Activated T-cell treated with anti-CD3 and anti-CD28 coated beads, Interleukin-2, amount 50 U/mL, for 72 hours (primary cell): ENCODE data around the gene VRTN. TPM values are rescaled to one million over a fixed set of nuclear protein-coding genes. Genes with fewer than 3 reads are reported as not detected.
"Not testable (repeated sequence)": the region's sequence is repeated elsewhere in the genome, so short reads cannot be mapped to it uniquely, and the experiment has no call there.

Source experiments
- ATAC-seq, 2 donors: fragments of 150-1000 bp; cut with Tn5 transposase; replicated peaks in 1 of 2; 2 replicates each; pipeline ENCODE4 v1.10.0; 2021; ENCODE audit warnings: moderate library complexity in 2 of 2, mild to moderate bottlenecking in 1 of 2
- DNase-seq, 2 donors: peaks; one replicate each; pipeline ENCODE4 v3.0.0; 2021 to 2022; ENCODE audit warnings: mixed read lengths in 1 of 2
- H3K27ac Mint-ChIP-seq: one replicate; pipeline ENCODE4 v1.8.0; 2022; ENCODE audit warnings: mild to moderate bottlenecking, moderate library complexity, mixed read lengths
- H3K27me3 Mint-ChIP-seq: one replicate; pipeline ENCODE4 v1.8.0; 2022; ENCODE audit warnings: low read depth, mixed read lengths
- H3K36me3 Mint-ChIP-seq, 2 donors: one replicate each; pipeline ENCODE4 v1.8.0; 2022; ENCODE audit warnings: mixed read lengths in 2 of 2, mild to moderate bottlenecking in 1 of 2; ENCODE audit not compliant: insufficient read depth in 2 of 2
- H3K4me1 Mint-ChIP-seq: one replicate; pipeline ENCODE4 v1.8.0; 2022; ENCODE audit warnings: low read depth, mixed read lengths
- H3K4me3 Mint-ChIP-seq, 2 donors: one replicate each; pipeline ENCODE4 v1.8.0; 2022; ENCODE audit warnings: mild to moderate bottlenecking in 2 of 2, mixed read lengths in 2 of 2, moderate library complexity in 2 of 2
- H3K9me3 Mint-ChIP-seq, 2 donors: one replicate each; pipeline ENCODE4 v1.8.0; 2022; ENCODE audit warnings: mixed read lengths in 2 of 2
- total RNA-seq, 2 donors: library from RNA; stranded (reverse); gene quantifications; one replicate each; pipeline ENCODE4 v1.2.3, GENCODE V29; 2022

The VRTN gene
- total RNA-seq, 2 donors from 2014 or later = not detected

DNA sequence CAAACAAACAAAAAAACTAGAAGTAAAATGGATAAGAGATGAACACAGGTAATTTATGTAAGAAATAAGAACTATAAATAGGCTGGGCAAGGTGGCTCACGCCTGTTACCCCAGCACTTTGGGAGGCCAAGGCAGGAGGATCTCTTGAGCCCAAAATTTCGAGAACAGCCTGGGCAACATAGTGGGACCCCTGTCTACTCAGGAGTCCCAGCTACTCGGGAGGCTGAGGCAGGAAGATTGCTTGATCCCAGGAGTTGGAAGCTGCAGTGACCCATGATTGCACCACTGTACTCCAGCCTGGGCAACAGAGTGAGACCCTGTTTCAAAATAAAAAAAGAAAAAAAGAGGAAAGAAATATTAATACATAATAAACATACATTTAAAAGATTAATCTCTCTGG is 22.8 kb upstream of the VRTN start:
- H3K27ac Mint-ChIP-seq = no peak overlapping the region
- H3K27me3 Mint-ChIP-seq = peaks cover 12% of the 10 kb centered on the region
- no peak overlapping the region for H3K4me3 Mint-ChIP-seq
- no peaks in the 10 kb centered on the region for H3K36me3 Mint-ChIP-seq
- DNase-seq (no peak), ATAC-seq (no peak)
- H3K4me1 Mint-ChIP-seq = no peaks in the 10 kb centered on the region
- H3K9me3 Mint-ChIP-seq = no peaks in the 10 kb centered on the region

DNA sequence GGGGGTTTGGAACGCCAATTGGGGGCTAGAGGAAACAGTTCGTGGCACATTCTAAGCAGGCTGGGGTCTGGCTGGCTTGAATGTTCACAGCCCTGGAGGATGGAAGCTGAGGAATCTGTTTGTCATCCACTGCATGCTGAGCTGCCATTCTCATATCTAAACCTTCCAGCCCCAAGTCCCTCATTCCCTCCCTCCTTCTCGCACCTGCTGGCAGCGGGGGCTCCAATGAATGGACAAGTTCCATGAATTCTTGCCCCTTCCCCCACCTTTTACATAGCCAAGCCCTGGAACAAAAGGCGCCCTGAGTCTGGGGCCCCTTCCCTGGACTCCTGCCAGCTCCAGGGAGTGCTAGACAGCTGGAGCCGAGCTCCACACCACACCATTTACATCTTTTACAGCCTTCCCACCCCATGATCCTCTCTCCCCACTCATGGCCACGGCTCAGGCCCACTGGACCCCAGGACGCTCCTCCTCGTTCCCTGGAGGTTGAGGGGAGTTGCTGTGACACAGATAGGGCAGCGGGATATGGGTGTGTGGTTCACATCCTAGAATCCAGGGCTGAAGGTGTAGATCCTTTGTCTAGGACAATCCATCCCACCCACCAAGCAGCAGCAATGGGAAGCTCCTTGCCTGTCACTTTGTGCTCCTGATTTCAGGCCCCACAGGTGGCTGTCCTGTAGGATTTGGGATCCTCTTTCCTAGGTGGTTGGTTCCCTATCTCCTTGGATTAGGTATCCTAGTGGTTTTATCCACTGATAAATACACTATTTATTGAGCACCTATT is 21.7 kb upstream of the VRTN start:
- Mint-ChIP-seq H3K27me3 (peaks cover 12% of the 10 kb centered on the region), H3K4me1 (no peaks in the 10 kb centered on the region), H3K4me3 (no peak overlapping the region), H3K27ac (no peak overlapping the region), H3K9me3 (no peaks in the 10 kb centered on the region), H3K36me3 (no peaks in the 10 kb centered on the region)
- no peak for DNase-seq
- ATAC-seq = no peak

DNA sequence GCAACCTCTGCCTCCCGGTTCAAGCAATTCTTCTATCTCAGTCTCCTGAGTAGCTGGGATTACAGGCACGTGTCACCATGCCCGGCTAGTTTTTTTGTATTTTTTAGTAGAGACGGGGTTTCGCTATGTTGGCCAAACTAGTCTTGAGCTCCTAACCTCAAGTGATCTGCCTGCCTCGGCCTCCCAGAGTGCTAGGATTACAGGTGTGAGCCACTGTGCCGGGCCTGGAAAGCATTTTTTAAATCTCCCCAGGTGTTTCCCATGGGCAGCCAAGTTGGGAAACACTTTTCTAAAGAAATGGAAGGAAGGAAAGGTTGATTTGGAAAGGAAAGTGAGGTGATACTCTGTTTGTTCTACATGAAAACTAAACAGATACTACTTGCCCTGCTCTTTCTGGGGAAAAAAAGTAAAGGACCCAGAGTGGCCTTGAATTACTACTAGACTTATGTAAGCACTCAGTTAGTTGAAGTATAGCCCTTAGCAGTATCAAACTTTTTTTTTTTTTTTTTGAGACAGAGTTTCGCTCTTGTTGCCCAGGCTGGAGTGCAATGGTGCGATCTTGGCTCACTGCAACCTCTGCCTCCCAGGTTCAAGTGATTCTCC is 18.2 kb upstream of the VRTN start:
- H3K4me3 Mint-ChIP-seq, DNase-seq, ATAC-seq, H3K4me1 Mint-ChIP-seq, H3K36me3 Mint-ChIP-seq, H3K9me3 Mint-ChIP-seq, H3K27ac Mint-ChIP-seq: not testable (repeated sequence)
- H3K27me3 Mint-ChIP-seq = peaks cover 17% of the 10 kb centered on the region

DNA sequence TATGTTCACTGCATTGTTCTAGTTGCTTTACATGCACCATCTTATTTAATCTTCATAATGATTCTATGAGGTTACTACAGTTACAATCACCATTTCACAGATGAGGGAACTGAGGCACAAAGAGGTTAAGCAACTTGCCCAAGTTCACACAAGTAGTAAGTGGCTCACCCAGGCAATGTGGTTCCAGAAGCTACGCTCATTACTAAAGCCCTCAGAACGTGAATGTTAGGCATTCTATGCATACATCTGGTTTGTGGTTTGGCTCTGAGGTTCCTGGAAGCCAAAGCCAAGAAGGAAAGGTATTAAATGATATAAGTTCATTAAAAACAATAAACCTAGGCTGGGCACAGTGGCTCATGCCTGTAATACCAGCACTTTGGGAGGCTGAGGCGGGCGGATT is 14.4 kb upstream of the VRTN start:
- no peak for ATAC-seq
- no peaks in the 10 kb centered on the region for H3K4me1 Mint-ChIP-seq
- no peak overlapping the region for H3K27ac Mint-ChIP-seq
- H3K27me3 Mint-ChIP-seq = peaks cover 6% of the 10 kb centered on the region
- DNase-seq = no peak
- no peak overlapping the region for H3K4me3 Mint-ChIP-seq
- no peaks in the 10 kb centered on the region for H3K9me3 Mint-ChIP-seq
- no peaks in the 10 kb centered on the region for H3K36me3 Mint-ChIP-seq

DNA sequence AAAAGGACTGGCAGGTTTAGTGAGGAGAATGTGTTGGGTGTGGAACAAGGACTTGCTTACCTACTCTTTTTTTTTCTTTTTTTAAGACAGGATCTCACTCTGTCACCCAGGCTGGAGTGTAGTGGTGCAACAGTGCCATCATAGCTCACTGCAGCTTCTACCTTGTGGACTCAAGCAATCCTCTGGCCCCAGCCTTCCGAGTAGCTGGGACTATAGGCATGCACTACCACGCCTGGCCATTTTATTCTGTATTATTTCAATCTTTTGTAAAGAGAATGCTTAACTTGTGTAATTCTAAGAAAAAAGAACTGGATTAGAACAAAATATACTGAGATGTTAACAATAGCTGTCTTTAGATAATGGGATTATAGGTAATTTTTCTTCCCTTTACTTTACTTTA is 1.9 kb upstream of the VRTN start:
- DNase-seq = no peak
- H3K36me3 Mint-ChIP-seq = no peaks in the 10 kb centered on the region

DNA sequence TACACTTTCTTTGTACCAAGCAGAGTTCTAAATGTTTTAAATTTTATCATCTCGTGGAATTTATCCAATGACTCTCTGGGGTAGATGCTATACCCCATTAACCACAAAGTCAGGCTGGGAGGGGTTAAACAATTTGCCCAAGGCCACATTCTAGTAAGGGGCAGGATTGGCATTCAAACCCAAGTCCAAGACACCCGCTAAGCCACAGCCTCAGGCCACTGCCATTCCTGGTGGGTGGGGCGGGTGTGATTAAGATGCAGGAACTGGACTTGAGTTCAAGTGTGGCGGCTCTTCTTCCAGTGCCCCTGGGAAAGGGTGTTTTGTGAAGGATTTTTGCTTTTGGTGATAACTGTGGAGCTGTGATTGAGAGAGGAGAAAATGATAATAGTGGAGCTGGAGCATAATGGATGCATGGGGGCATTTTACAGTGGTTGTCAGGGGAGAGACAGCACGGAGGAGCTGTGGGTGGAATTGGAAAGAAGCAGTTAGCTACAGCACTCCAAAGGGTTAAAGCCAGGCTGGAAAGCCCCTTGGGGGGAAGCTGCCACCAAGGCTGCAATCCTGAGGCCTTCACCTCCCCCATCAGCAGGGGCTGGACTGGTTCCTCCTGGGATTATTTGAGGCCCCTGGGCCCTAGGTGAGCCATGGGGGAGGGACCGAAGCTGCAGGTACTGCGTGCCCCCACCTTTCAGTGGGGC is 1.0 kb upstream of the VRTN start:
- DNase-seq (no peak), ATAC-seq (no peak)
- no peaks in the 10 kb centered on the region for H3K36me3 Mint-ChIP-seq
- H3K4me3 Mint-ChIP-seq = no peak overlapping the region
- H3K4me1 Mint-ChIP-seq = no peaks in the 10 kb centered on the region
- no peaks in the 10 kb centered on the region for H3K27me3 Mint-ChIP-seq
- H3K27ac Mint-ChIP-seq = no peak overlapping the region
- H3K9me3 Mint-ChIP-seq = no peaks in the 10 kb centered on the region

More for the DNA sequence above, 1.9 kb upstream of the VRTN start:
- H3K27ac Mint-ChIP-seq = no peak overlapping the region
- no peak for ATAC-seq
- H3K27me3 Mint-ChIP-seq = no peaks in the 10 kb centered on the region
- H3K9me3 Mint-ChIP-seq = no peaks in the 10 kb centered on the region
- no peak overlapping the region for H3K4me3 Mint-ChIP-seq
- H3K4me1 Mint-ChIP-seq = no peaks in the 10 kb centered on the region

DNA sequence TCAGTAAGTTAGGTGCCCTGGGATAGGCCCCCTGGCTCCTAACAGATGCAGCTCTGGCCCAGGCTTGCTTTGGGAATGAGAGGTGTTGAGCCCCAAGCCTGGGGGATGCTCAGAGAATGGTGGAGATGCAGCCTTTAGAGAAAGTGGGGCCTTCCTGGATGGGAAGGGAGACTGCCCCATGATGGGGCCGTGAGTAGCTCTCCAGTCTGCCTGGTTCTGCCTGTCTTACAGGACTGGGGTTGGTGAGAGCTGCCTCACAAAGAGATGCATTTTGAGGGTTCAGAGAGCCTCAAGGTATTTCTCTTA is 523 bp upstream of the VRTN start:
- no peak overlapping the region for H3K27ac Mint-ChIP-seq
- no peaks in the 10 kb centered on the region for H3K27me3 Mint-ChIP-seq
- no peaks in the 10 kb centered on the region for H3K4me1 Mint-ChIP-seq
- no peak for DNase-seq
- no peak for ATAC-seq
- H3K9me3 Mint-ChIP-seq = no peaks in the 10 kb centered on the region
- no peaks in the 10 kb centered on the region for H3K36me3 Mint-ChIP-seq
- H3K4me3 Mint-ChIP-seq = no peak overlapping the region

DNA sequence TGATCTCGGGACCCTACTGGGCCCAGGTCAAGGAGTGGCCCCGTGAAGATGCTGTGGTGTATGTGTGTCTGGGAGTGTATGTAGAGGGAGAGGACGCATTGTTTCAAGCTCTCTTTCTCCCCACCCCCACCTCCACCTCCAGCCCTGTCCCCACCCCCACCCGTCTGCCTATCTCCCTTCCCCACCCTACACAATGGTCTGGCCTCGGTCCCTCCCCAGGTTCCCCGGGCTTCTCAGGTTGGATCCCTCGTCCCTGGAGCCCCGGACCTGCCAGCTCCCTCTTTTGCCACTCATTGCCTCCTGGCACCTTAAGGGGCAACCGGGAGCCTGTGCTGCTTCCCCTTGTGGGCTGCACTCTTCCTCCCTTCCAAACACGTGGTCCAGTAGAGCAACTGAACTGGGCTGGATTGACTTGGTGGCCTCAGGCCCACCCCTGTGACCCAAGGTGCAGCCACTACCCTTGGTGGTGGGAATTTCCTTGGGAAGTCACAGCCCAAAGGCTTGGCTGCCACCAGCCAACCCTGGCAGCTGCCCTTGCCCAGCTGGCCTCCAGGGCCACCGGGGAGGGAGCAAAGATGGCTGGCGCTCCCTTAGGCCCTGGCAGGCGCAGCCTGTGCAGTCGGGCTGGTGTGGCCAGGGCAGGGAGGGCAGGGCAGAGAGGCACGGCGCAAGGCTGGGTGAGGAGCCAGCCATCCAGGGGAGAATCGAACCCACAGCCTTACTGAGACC is 628 bp downstream of the VRTN start:
- Mint-ChIP-seq H3K27ac (no peak overlapping the region), H3K4me1 (no peaks in the 10 kb centered on the region), H3K36me3 (no peaks in the 10 kb centered on the region), H3K4me3 (no peak overlapping the region), H3K27me3 (no peaks in the 10 kb centered on the region), H3K9me3 (no peaks in the 10 kb centered on the region)
- ATAC-seq (no peak), DNase-seq (no peak)

DNA sequence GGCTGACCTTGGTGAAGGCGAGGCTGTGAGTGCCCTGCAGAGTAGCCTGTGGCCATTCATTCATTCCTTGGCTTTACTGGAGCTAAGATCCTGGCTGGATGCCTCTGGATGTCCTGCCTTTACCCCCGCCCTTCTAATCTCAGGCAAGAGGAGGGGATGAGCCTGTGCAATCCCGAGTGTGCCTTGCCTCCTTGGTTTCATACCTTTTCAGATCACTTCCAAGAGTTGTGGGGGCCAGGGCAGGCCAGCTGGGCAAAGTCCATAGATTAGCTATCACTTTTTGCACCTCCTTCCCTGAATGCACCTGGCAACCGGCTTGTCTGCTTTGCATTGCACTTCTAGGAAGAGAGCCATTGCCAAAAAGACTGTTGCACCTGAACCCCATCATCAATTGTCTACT is 1.5 kb downstream of the VRTN start:
- Mint-ChIP-seq H3K4me1 (no peaks in the 10 kb centered on the region), H3K36me3 (no peaks in the 10 kb centered on the region), H3K4me3 (no peak overlapping the region), H3K27ac (no peak overlapping the region), H3K9me3 (no peaks in the 10 kb centered on the region), H3K27me3 (no peaks in the 10 kb centered on the region)
- DNase-seq (no peak), ATAC-seq (no peak)

DNA sequence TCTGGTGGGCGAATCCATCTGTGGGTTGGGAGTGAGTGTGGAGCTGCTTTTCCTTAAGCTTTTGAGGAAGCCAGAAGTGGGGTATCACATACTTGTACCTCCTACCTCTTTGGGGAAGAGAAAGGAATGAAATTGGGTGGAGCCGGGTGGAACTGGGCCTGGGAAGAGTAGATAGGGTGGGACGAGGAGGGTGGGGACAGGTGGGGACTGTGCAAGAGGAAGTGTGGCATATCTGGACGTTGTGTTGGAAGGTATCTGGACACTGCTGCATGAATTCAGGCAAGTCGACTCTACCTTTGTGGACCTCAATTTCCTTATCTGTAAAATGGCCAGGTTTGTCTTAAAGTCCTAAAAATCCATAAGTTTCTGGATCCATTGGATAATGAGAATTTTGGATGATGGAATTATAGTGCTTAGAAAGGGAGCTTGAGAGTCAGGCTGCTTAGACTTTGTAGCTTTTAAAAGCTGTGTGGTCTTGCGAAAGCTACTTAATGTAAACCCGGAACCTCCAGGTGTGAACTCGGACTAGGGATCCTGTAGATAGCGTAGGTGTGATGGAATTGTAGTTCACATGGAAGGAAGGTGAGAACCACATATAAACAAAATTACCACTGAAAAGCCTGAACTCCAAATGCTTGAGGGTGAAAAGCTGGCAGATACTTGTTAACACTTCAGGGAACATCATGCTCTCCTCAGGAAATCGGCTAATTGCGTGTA is 2.1 kb downstream of the VRTN start:
- Mint-ChIP-seq H3K9me3 (no peaks in the 10 kb centered on the region), H3K4me1 (no peaks in the 10 kb centered on the region), H3K27me3 (no peaks in the 10 kb centered on the region), H3K36me3 (no peaks in the 10 kb centered on the region), H3K4me3 (no peak overlapping the region), H3K27ac (no peak overlapping the region)
- ATAC-seq (no peak), DNase-seq (no peak)

DNA sequence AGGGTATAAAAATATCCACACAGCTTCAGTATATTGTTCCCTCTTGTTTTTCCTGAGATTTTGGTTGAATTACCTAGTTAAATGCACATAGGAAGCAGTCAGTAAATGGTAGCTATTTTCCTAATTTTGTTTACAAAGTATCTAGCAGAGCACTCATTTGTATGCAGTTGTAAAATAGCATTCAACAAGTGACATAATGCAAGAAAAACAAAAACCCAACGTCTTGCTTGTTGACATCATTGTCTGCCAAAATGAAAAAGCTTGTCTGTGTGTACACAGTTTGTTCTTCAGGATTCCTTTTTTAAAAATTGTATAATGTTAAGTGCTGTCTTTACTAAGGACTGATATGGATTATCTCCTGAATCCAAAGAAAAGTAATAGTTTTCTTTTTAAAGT is 2.7 kb downstream of the VRTN start:
- ATAC-seq (no peak), DNase-seq (no peak)
- H3K36me3 Mint-ChIP-seq = no peaks in the 10 kb centered on the region
- no peaks in the 10 kb centered on the region for H3K4me1 Mint-ChIP-seq
- no peaks in the 10 kb centered on the region for H3K9me3 Mint-ChIP-seq
- no peaks in the 10 kb centered on the region for H3K27me3 Mint-ChIP-seq
- H3K4me3 Mint-ChIP-seq = no peak overlapping the region
- no peak overlapping the region for H3K27ac Mint-ChIP-seq

DNA sequence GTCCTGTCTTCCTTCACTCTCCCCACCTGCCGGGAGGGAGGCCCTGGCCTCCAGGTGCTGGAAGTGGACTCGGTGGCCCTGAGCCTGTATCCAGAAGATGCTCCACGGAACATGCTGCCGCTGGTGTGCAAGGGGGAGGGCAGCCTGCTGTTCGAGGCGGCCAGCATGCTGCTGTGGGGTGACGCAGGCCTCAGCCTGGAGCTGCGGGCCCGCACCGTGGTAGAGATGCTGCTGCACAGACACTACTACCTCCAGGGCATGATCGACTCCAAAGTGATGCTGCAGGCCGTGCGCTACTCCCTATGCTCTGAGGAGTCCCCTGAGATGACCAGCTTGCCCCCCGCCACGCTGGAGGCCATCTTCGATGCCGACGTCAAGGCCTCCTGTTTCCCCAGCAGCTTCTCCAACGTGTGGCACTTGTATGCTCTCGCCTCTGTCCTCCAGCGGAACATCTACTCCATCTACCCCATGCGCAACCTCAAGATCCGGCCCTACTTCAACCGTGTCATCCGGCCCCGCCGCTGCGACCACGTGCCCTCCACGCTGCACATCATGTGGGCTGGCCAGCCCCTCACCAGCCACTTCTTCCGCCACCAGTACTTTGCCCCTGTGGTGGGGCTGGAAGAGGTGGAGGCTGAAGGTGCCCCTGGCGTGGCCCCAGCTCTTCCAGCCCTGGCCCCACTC is 8.8 kb downstream of the VRTN start:
- no peaks in the 10 kb centered on the region for H3K36me3 Mint-ChIP-seq
- no peak for DNase-seq
- no peaks in the 10 kb centered on the region for H3K27me3 Mint-ChIP-seq
- H3K9me3 Mint-ChIP-seq = no peaks in the 10 kb centered on the region
- no peak overlapping the region for H3K27ac Mint-ChIP-seq
- H3K4me3 Mint-ChIP-seq = no peak overlapping the region
- H3K4me1 Mint-ChIP-seq = peaks cover under 1% of the 10 kb centered on the region
- no peak for ATAC-seq
